Thymus (tissue), 14 donors: Measurements from ENCODE around the gene UBQLN3. TPM values are rescaled to one million over a fixed set of nuclear protein-coding genes. Genes with fewer than 3 reads are reported as not detected.

Experiments
- DNase-seq, 9 donors: peaks; one replicate each; pipeline ENCODE4 v3.0.0-alpha.2; 2013; ENCODE audit warnings: low spot score in 9 of 9, low read depth in 6 of 9, missing footprints in 1 of 9
- H3K27ac ChIP-seq, 2 donors: one replicate each; pipeline ENCODE4 v1.5.1; 2013; ENCODE audit warnings: control low read depth in 1 of 2, low read depth in 1 of 2, low read length in 1 of 2, mild to moderate bottlenecking in 1 of 2, moderate library complexity in 1 of 2
- H3K27me3 ChIP-seq, 2 donors: one replicate each; pipeline ENCODE4 v1.5.1; 2013; ENCODE audit warnings: low read length in 1 of 2; ENCODE audit not compliant: control insufficient read depth in 2 of 2, insufficient read depth in 1 of 2
- H3K36me3 ChIP-seq, 2 donors: one replicate each; pipeline ENCODE4 v1.5.1; 2013; ENCODE audit warnings: low read length in 1 of 2, mild to moderate bottlenecking in 1 of 2, moderate library complexity in 1 of 2; ENCODE audit not compliant: control insufficient read depth in 2 of 2, insufficient read depth in 2 of 2
- H3K4me1 ChIP-seq, 2 donors: one replicate each; pipeline ENCODE4 v1.5.1; 2013; ENCODE audit warnings: low read length in 2 of 2; ENCODE audit not compliant: control insufficient read depth in 2 of 2, insufficient read depth in 2 of 2
- H3K4me3 ChIP-seq, 2 donors: one replicate each; pipeline ENCODE4 v1.5.1; 2013; ENCODE audit warnings: low read length in 2 of 2, control low read depth in 1 of 2, mild to moderate bottlenecking in 1 of 2
- H3K9me3 ChIP-seq, 2 donors: one replicate each; pipeline ENCODE4 v1.5.1; 2013; ENCODE audit warnings: low read length in 1 of 2, mild to moderate bottlenecking in 1 of 2; ENCODE audit not compliant: control insufficient read depth in 2 of 2, insufficient read depth in 1 of 2
- WGBS: extraction: QIAGEN DNeasy Blood & Tissue Kit; methylation state at CpG from one replicate; pipeline ENCODE4 v1.1.7; 2013; 5-methylcytosine and 5-hydroxymethylcytosine counted together
- long read RNA-seq, 10 donors: transcript quantifications; one replicate each; lab custom pipeline, GENCODE V29; 2026
- polyA plus RNA-seq: library from polyadenylated mRNA; stranded (reverse); fragments of 200-250 nt; gene quantifications from one replicate; pipeline ENCODE4 v1.2.3, GENCODE V29; 2013
- total RNA-seq: library from RNA; stranded (reverse); fragments of 120-200 nt; gene quantifications from one replicate; pipeline ENCODE4 v1.2.4, GENCODE V29; 2013
- donor health status: healthy.

Gene UBQLN3
- under 0.01 TPM for total RNA-seq
- 0.07 TPM for polyA plus RNA-seq
- long read RNA-seq, donor 1, result 0 reads
- long read RNA-seq, donor 2, result 0 reads
- long read RNA-seq, donor 3, result 0 reads
- long read RNA-seq, donor 4, result 0 reads
- long read RNA-seq, donor 5, result 0 reads
- long read RNA-seq, donor 6, result 0 reads
- long read RNA-seq, donor 7, result 0 reads
- long read RNA-seq, donor 8, result 0 reads
- long read RNA-seq, donor 9, result 0 reads
- long read RNA-seq, donor 10, result 0 reads

DNA sequence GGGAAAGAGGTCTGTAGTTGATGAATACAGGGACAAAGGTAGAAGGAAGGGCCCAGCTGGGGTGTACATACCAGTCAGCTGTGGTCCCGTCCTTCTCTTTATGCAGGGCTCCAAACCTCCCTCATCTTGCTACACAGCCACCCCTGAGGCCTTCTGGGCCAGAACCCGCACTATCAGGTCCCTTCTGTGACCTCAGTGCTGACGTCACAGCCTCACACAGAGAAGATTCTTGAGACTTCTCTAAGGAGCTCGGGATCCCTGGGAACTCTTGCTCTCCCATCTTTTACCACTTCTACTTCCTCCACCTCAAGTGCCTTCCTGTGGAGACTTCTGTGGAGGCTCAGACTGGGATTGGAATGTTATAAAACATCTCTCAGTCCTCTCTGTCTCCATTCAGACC, at the start of gene UBQLN3:
Gene UBQLN3 (minus strand): TSS at position 155 of the 400 bp plus-strand sequence. CDS start 399 bp downstream, outside the sequence.
- Histone ChIP-seq H3K4me3 (no peak within 1 kb of the TSS), H3K27ac (no peak within 1 kb of the TSS), H3K27me3 (no peaks in the 10 kb centered on the region), H3K4me1 (no peaks in the 10 kb centered on the region), H3K36me3 (no peaks in the 10 kb centered on the region), H3K9me3 (no peaks in the 10 kb centered on the region)
- 92% methylated on average over 4 of the region's 4 CpGs for WGBS
- no peak for DNase-seq

DNA sequence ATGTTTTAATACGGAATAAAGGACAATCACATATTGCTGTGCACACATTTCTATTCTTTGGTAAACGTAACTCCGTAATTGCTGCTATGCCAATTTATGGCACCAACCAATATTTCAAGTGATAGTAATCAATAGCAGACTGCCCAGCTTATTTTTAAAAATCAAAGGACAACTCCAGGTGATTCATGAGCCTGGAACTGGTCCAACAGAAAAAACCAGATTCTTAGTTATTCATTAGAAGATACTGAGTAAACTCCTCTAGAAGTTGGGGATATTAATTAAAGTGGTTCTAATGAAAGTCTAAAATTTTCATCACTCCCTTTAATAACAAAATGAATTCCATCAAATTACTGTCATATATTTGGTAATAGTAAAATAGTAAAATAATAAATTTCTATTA, 48.0 kb upstream of the UBQLN3 start:
- H3K27ac ChIP-seq, result no peak overlapping the region
- H3K36me3 ChIP-seq, result no peaks in the 10 kb centered on the region
- H3K27me3 ChIP-seq, result no peaks in the 10 kb centered on the region
- no peaks in the 10 kb centered on the region for H3K9me3 ChIP-seq
- 32% methylated on average over 3 of the region's 3 CpGs for WGBS
- no peak for DNase-seq
- no peaks in the 10 kb centered on the region for H3K4me1 ChIP-seq
- no peak overlapping the region for H3K4me3 ChIP-seq

DNA sequence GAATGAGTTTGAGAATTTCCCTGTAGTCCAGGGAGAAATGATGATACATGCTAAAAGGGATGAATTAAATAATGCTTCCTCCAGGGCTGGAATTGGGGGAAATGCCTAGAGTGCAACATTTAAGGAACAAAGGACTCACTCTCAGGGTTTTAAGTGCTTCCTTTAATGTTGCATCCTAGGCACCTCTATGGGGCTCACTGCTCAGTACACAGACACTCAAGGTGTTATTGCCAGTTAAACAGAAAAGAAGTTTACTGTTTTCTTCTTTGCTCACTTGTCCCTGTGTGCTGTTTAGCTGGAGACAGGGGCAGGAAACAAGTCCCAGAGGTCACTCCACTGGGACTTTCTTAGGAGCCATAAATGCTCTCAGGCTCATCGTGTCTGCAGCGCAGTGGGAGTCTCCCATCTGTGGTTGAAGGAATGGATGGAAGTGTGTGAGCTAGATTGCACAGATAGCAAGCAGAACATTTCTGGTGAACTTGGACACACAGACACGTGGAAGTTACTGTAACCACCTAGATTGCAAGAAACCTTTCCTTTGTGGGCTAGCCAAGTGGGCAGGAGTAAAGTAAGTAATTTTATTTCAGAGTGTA, 46.9 kb upstream of the UBQLN3 start:
- H3K27me3 ChIP-seq, result no peaks in the 10 kb centered on the region
- no peaks in the 10 kb centered on the region for H3K36me3 ChIP-seq
- H3K9me3 ChIP-seq, result no peaks in the 10 kb centered on the region
- H3K4me1 ChIP-seq, result no peaks in the 10 kb centered on the region
- no peak overlapping the region for H3K4me3 ChIP-seq
- no peak for DNase-seq
- 82% methylated on average over 3 of the region's 3 CpGs for WGBS
- H3K27ac ChIP-seq, result no peak overlapping the region

DNA sequence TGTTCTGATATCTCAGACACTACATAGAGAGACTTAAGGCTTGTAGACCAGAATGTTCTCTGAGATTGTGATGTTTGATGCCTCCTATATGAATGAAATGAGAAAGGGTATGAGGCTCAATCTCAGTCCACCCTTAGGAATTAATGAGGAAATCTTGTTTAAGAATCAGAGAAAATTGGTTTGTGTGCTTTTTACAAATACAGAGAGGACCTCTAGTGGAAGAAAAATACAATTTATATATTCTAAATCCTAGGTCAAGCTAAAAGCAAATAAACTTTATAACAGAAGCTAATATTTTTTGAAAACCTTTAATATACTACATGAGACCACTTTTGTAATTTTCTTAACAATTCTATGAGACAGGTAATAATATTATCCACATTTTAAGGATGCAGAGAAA, 43.6 kb upstream of the UBQLN3 start:
- Histone ChIP-seq H3K9me3 (no peaks in the 10 kb centered on the region), H3K27ac (no peak overlapping the region), H3K4me3 (no peak overlapping the region), H3K4me1 (no peaks in the 10 kb centered on the region), H3K27me3 (no peaks in the 10 kb centered on the region), H3K36me3 (no peaks in the 10 kb centered on the region)
- DNase-seq, result no peak

DNA sequence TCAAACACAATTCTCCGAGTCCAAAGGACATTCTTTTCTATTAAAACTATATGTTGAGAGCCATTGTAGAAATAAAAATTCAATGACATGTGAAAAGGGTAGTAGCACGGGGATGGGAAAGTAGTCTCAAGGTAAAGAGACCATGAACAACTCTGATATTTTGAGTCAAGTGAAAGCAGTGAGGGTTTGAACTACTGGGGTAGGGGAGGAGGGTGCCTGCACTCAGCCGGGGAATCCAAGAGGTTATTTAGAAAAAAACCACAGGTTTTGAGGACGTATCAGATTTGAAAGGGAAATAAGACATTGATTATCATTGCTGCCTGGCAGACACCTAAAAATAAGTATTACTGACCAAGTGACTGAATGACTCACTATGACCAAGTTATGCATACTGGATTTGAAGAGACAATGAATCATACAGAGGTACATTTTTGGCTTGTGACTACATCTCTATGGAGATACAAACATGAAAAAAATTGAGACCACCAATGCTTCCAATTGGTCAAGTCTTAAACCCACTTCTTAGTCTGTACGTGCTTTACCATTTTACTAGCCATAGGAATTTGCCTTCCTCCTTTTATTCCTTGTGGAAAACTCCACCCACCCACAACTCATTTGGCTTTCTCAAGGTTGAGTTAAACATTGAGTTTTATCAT, 40.8 kb upstream of the UBQLN3 start:
- Histone ChIP-seq H3K9me3 (no peaks in the 10 kb centered on the region), H3K4me3 (no peak overlapping the region), H3K27me3 (no peaks in the 10 kb centered on the region), H3K27ac (no peak overlapping the region), H3K4me1 (no peaks in the 10 kb centered on the region), H3K36me3 (no peaks in the 10 kb centered on the region)
- DNase-seq, result no peak
- WGBS, result 73% methylated on average over 5 of the region's 5 CpGs

DNA sequence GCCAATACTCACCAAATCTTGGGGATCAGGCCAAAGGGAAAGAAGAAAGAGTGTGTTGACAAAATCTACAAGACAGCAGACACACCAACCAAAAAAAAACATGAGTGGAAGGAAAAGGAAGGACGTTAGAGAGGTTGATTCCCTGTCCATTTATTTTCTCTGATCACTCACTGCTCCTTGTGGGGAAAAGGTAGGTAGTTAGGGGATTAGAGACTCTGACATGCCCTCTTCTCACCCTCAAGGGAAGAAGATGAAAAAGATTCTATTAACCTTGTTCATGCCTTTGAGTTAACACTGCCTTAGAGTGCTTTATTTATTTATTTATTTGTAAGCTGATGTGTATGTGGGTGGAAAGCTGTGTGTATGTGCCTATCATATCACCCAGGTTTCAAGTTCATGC, 38.7 kb upstream of the UBQLN3 start, which contains the start of gene OR52H1:
Gene OR52H1 (minus strand): TSS at position 101 of the 400 bp plus-strand sequence. CDS start 3,035 bp downstream, outside the sequence.
- 91% methylated on average over 1 of the region's 1 CpG for WGBS
- Histone ChIP-seq H3K27ac (no peak within 1 kb of the TSS), H3K36me3 (no peaks in the 10 kb centered on the region), H3K27me3 (no peaks in the 10 kb centered on the region), H3K9me3 (no peaks in the 10 kb centered on the region), H3K4me1 (no peaks in the 10 kb centered on the region), H3K4me3 (no peak within 1 kb of the TSS)
- DNase-seq, result no peak

DNA sequence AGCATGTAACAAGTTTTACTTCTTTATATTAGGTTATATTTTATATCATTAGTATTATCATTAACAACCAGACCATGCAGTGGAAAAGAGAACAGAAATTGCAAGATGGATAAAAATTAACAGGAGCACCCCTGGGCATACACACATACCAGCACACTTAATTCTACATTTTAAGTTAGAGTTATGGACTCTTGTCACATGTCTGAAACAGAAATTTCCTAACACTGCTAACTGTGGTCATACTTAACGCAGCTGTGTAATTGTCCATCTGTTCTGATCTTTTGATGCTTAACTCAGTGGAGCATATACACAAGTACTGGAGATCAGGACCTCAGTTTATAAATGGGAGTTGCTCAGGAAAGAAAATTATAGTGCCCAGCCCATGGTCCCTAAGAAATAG, 38.2 kb upstream of the UBQLN3 start:
- H3K36me3 ChIP-seq, result no peaks in the 10 kb centered on the region
- H3K27me3 ChIP-seq, result no peaks in the 10 kb centered on the region
- no peak overlapping the region for H3K27ac ChIP-seq
- no peaks in the 10 kb centered on the region for H3K4me1 ChIP-seq
- DNase-seq, result no peak
- H3K4me3 ChIP-seq, result no peak overlapping the region
- 93% methylated on average over 1 of the region's 1 CpG for WGBS
- no peaks in the 10 kb centered on the region for H3K9me3 ChIP-seq

DNA sequence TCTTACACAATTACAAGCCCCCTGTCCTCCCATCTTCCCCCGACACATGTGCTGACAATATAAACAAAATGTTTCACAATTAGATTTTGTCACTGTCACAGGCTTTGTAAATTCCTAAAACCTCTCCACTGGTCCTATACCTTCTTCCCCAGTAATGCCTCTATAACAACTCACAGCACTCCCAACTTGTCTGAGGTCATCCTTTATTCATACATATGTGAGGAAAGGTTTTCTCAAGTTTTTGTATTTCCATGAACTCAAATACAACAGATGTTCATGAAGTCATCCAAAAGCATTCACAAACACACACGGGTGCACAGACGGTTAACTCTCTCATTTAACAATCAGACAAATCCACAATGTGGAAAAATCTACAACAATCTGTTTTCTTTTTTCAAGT, 36.7 kb upstream of the UBQLN3 start:
- H3K27me3 ChIP-seq, result no peaks in the 10 kb centered on the region
- no peaks in the 10 kb centered on the region for H3K4me1 ChIP-seq
- no peak overlapping the region for H3K4me3 ChIP-seq
- WGBS, result 97% methylated on average over 3 of the region's 3 CpGs
- DNase-seq, result no peak
- H3K27ac ChIP-seq, result no peak overlapping the region
- H3K36me3 ChIP-seq, result no peaks in the 10 kb centered on the region
- H3K9me3 ChIP-seq, result no peaks in the 10 kb centered on the region

DNA sequence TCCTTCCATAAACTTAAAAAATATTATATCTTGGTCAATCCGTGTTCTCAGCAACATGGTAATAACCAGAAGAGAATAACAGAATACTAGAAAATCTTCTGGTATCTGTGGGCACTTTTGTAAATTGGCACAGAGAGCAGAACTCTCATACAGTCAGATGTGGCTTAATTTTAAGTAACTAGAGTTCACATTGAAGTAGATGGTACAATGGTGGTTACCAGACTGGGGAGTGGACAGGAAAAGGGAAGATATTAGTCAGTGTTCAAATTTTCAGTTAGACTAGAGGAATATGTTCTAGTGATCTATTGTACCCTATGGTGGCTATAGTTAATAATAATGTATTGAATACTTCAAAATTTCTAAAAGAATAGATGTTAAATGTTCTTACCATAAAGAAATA, 31.7 kb upstream of the UBQLN3 start:
- Histone ChIP-seq H3K4me3 (no peak overlapping the region), H3K36me3 (no peaks in the 10 kb centered on the region), H3K27ac (no peak overlapping the region), H3K27me3 (no peaks in the 10 kb centered on the region), H3K9me3 (no peaks in the 10 kb centered on the region), H3K4me1 (no peaks in the 10 kb centered on the region)
- DNase-seq, result no peak
- 67% methylated on average over 1 of the region's 1 CpG for WGBS
